Epithelial cell of esophagus (primary cell): ENCODE results near the gene ZBTB20.

ENCODE experiments used
- DNase-seq: peaks from one replicate; pipeline ENCODE4 v3.0.0; 2010; ENCODE audit warnings: low read depth
- H3K4me3 ChIP-seq: 2 replicates; pipeline ENCODE4 v1.5.1; 2011; ENCODE audit warnings: mild to moderate bottlenecking, low read length, control low read depth
- CTCF ChIP-seq: IDR thresholded peaks from 2 replicates; pipeline ENCODE4 v1.5.1; 2011; ENCODE audit warnings: low read depth, mild to moderate bottlenecking, low read length, control low read depth, inconsistent platforms; ENCODE audit not compliant: insufficient read depth; ENCODE audit errors: missing control alignments

Gene ZBTB20

GRCh38 chr3:114745322-114746240, 401.5 kb downstream of the ZBTB20 start:
- H3K4me3 ChIP-seq = no peak overlapping the region
- DNase-seq = peak; percentile 37
- TF ChIP-seq CTCF = no peak

GRCh38 chr3:114743746-114744485, 403.2 kb downstream of the ZBTB20 start:
- H3K4me3 ChIP-seq = no peak overlapping the region
- no peak for TF ChIP-seq CTCF
- DNase-seq = no peak

- H3K4me3 ChIP-seq = no peak overlapping the region
- DNase-seq = peak; percentile 16
- TF ChIP-seq CTCF = no peak
Measured at GRCh38 chr3:114741066-114741465, 406.0 kb downstream of the ZBTB20 start.

- H3K4me3 ChIP-seq = no peak overlapping the region
- no peak for TF ChIP-seq CTCF
- no peak for DNase-seq
Measured at GRCh38 chr3:114739627-114740026, 407.5 kb downstream of the ZBTB20 start.

GRCh38 chr3:114732353-114732752, 414.7 kb downstream of the ZBTB20 start:
- TF ChIP-seq CTCF = no peak
- H3K4me3 ChIP-seq = no peak overlapping the region
- DNase-seq = no peak

GRCh38 chr3:114730397-114730796, 416.7 kb downstream of the ZBTB20 start:
- no peak for DNase-seq
- no peak overlapping the region for H3K4me3 ChIP-seq
- TF ChIP-seq CTCF = no peak
